NB4 (cell line): ENCODE results near the gene SSH2.

Source experiments
- CTCF ChIP-seq: IDR thresholded peaks from one replicate; pipeline ENCODE4 v1.5.1; 2012; ENCODE audit warnings: low read depth, low read length
- POLR2A ChIP-seq: IDR thresholded peaks from 2 replicates; pipeline ENCODE4 v1.6.1; 2011; ENCODE audit warnings: mild to moderate bottlenecking; ENCODE audit not compliant: insufficient read length; ENCODE audit errors: extremely low read depth
- TF ChIP-seq, protein P1 (sequence below): IDR thresholded peaks from 2 replicates; pipeline ENCODE4 v1.6.1; 2011; ENCODE audit warnings: low read depth, low read length

GRCh38 chr17:29650396-29650795 lies 279.6 kb downstream of the SSH2 start:
- TF ChIP-seq CTCF, result no peak
- no peak for TF ChIP-seq POLR2A
- TF ChIP-seq, protein P1, sequence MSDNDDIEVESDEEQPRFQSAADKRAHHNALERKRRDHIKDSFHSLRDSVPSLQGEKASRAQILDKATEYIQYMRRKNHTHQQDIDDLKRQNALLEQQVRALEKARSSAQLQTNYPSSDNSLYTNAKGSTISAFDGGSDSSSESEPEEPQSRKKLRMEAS, result no peak
